Measurements from ENCODE around the gene LILRB5.

- TF ChIP-seq, protein P1, sequence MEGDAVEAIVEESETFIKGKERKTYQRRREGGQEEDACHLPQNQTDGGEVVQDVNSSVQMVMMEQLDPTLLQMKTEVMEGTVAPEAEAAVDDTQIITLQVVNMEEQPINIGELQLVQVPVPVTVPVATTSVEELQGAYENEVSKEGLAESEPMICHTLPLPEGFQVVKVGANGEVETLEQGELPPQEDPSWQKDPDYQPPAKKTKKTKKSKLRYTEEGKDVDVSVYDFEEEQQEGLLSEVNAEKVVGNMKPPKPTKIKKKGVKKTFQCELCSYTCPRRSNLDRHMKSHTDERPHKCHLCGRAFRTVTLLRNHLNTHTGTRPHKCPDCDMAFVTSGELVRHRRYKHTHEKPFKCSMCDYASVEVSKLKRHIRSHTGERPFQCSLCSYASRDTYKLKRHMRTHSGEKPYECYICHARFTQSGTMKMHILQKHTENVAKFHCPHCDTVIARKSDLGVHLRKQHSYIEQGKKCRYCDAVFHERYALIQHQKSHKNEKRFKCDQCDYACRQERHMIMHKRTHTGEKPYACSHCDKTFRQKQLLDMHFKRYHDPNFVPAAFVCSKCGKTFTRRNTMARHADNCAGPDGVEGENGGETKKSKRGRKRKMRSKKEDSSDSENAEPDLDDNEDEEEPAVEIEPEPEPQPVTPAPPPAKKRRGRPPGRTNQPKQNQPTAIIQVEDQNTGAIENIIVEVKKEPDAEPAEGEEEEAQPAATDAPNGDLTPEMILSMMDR (IDR thresholded peaks at IDR 0.05) = no peak
- TF ChIP-seq EZH2 (IDR thresholded peaks at IDR 0.05; ENCODE audit: borderline replicate concordance, insufficient read depth, low read depth, low read length, poor library complexity, severe bottlenecking) = no peak
Observed at GRCh38 chr19:54282686-54283470, 25.8 kb upstream of the LILRB5 start.

Data from B cell (primary cell).